ENCODE data around the gene SLC6A14. TPM values are rescaled to one million over a fixed set of nuclear protein-coding genes. Genes with fewer than 3 reads are reported as not detected.

Gene SLC6A14
- total and polyA plus RNA-seq, 2 of the 8 experiments (the other 6 are each of a cell fraction or from before 2014, with no cell fraction given), result not detected

DNA sequence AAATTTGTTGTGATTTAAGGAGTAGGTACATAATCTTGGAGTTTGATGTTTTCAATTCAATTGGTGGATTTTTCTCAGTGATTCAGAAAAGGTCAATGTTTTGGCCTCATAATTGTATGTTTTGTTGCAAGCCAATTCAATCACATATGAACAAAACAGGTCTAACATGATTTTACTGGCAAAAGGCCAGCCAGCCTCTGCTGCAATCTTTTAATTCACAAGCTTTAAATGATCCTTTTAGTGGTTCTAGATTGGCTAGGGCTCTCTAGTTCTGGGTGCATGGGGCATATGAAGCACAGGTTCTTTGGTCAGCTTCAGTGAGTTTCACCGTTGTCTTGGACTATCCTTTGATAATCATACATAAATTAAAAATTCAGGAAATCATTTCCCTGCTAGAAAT lies 19.2 kb upstream of the SLC6A14 start:
- Histone ChIP-seq H2BK5ac (ENCODE audit: low read depth, low read length) (no peak overlapping the region), H3K79me1 (ENCODE audit: low read depth, low read length) (no peaks in the 10 kb centered on the region), H3K27me3 (replicated peaks in 1 of 4; ENCODE audit: control insufficient read depth in 3 of 4, extremely low read depth in 1 of 4, insufficient read depth in 3 of 4, low read length in 3 of 4) (no peaks in the 10 kb centered on the region), H3K4me2 (ENCODE audit: insufficient read depth in 1 of 2, low read depth in 2 of 2, low read length in 2 of 2) (no peak overlapping the region), H3K9ac (replicated peaks in 1 of 4; ENCODE audit: extremely low read depth in 1 of 4, low read depth in 3 of 4, low read length in 3 of 4) (no peak overlapping the region), H3K4me3 (ENCODE audit: extremely low read depth in 1 of 4, insufficient read depth in 2 of 4, low read depth in 3 of 4, low read length in 4 of 4) (no peak overlapping the region), H4K8ac (ENCODE audit: extremely low read depth, insufficient read depth, low read length) (no peak overlapping the region), H3K56ac (replicated peaks; ENCODE audit: insufficient read length, low read depth, low read length) (no peak overlapping the region), H2AFZ (ENCODE audit: low read length) (no peak overlapping the region), H3K36me3 (ENCODE audit: control insufficient read depth in 2 of 4, insufficient read depth in 4 of 4, low read length in 3 of 4) (no peaks in the 10 kb centered on the region), H3K23me2 (ENCODE audit: low read depth, low read length) (no peaks in the 10 kb centered on the region), H3K23ac (ENCODE audit: insufficient read length) (no peak overlapping the region), H3K27ac (ENCODE audit: low read depth, low read length) (no peak overlapping the region), H3K4ac (replicated peaks; ENCODE audit: insufficient read length, low read depth, low read length) (no peak overlapping the region), H4K20me1 (replicated peaks in 1 of 2; ENCODE audit: control insufficient read depth in 1 of 2, insufficient read depth in 2 of 2, low read length in 2 of 2) (no peaks in the 10 kb centered on the region), H3K4me1 (replicated peaks in 1 of 4; ENCODE audit: control insufficient read depth in 3 of 4, insufficient read depth in 4 of 4, low read length in 3 of 4) (no peaks in the 10 kb centered on the region), H2BK120ac (replicated peaks; ENCODE audit: low read depth, low read length) (no peak overlapping the region), H2BK12ac (ENCODE audit: low read depth, low read length) (no peak overlapping the region), H4K91ac (replicated peaks; ENCODE audit: insufficient read length, low read length) (no peak overlapping the region), H2AK5ac (ENCODE audit: low read depth, low read length) (no peak overlapping the region), H3K18ac (ENCODE audit: extremely low read depth, low read length) (no peak overlapping the region), H2BK15ac (ENCODE audit: low read length) (no peak overlapping the region), H3K9me3 (ENCODE audit: insufficient read depth in 2 of 2, low read depth in 1 of 2, low read length in 1 of 2) (no peaks in the 10 kb centered on the region), H2BK20ac (ENCODE audit: low read length) (no peak overlapping the region), H3K14ac (ENCODE audit: insufficient read length) (no peak overlapping the region), H4K5ac (ENCODE audit: insufficient read length, low read depth, low read length) (no peak overlapping the region), H3K79me2 (ENCODE audit: control insufficient read depth in 1 of 2, insufficient read depth in 2 of 2, low read length in 2 of 2) (no peaks in the 10 kb centered on the region)
- no peak for FAIRE-seq
- WGBS, 2 experiments (ENCODE audit: extremely low coverage in 1 of 2, insufficient coverage in 1 of 2, insufficient read length in 1 of 2, insufficient replicate concordance in 2 of 2, low coverage in 1 of 2, low lambda C conversion rate in 2 of 2, missing lambda C conversion rate in 1 of 2), result 89% methylated on average over 1 of the region's 1 CpG; no CpG with 5 or more reads in 1 of the 2 experiments
- TF ChIP-seq CHD2 (IDR thresholded peaks at IDR 0.05; ENCODE audit: low read length) (no peak), GTF2F1 (IDR thresholded peaks at IDR 0.05; ENCODE audit: borderline replicate concordance, low read depth, low read length) (no peak)
- ChIA-PET POLR2A (ENCODE audit: partially characterized antibody) (no interaction called here), CTCF (ENCODE audit: partially characterized antibody) (interaction anchor here (0.6 kb wide), 1 partner anchor 17 kb away, joined by 3 read pairs; no protein-coding TSS in a partner anchor)
- no peak for DNase-seq (ENCODE audit: low read depth in 1 of 2, low spot score in 2 of 2)

All from H1 (cell line).